ENCODE data around the gene ZXDA. TPM values are rescaled to one million over a fixed set of nuclear protein-coding genes. Genes with fewer than 3 reads are reported as not detected.

ZXDA gene
- polyA plus RNA-seq, 1 donor (not counting 4 experiments of a cell fraction or from before 2014, with no cell fraction given), result 1.2 TPM

DNA sequence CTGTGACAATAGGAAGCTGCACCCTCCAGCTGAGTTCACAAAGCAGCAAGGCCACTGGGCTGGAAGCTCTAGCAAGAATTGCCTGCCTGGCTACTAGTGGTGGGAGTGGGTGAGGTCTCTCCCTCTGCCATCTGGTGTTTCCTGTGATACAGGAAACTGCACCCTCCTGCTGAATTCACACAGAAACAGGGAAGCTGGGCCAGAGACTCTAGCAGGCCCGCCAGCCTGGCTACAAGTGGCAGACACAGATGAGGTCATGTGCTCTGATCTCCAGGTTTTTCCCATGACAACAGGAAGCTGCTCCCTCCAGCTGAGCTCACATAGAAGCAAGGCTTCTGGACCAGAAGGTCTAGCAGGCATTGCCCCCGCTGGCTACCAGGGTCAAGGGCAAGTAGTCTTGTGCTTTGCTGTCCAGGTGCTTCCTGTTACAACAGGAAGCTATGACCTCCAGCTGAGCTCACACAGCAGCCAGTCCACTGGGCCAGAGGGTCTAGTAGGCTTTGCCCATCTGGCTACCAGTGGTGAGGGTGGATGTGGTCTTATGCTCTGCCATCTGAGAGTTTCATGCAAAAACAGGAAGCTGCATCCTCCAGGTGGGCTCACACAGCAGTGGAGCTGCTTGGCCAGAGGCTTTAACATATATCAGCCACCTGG, 41.5 kb upstream of the ZXDA start:
- no peak for FAIRE-seq
- DNase-seq (ENCODE audit: low read depth, low spot score), result no peak
- dilution Hi-C loops (cut with MboI; ENCODE audit: extremely low pct_ligation_motif_present, low sequenced_read_pairs), result no loop called here

GRCh38 chrX:57933321-57933720, 23.1 kb upstream of the ZXDA start:
- dilution Hi-C loops (cut with MboI; ENCODE audit: extremely low pct_ligation_motif_present, low sequenced_read_pairs), result no loop called here
- Histone ChIP-seq H3K9me3 (ENCODE audit: control insufficient read depth, low read depth, low read length) (no peaks in the 10 kb centered on the region), H3K9ac (ENCODE audit: control insufficient read depth, extremely low read depth, insufficient read depth, low read length) (no peak overlapping the region), H3K4me1 (ENCODE audit: control insufficient read depth, extremely low read depth, insufficient read depth, low read length) (no peaks in the 10 kb centered on the region), H3K9me1 (ENCODE audit: control insufficient read depth, extremely low read depth, insufficient read depth, low read length) (no peaks in the 10 kb centered on the region), H3K79me2 (ENCODE audit: control insufficient read depth, insufficient read depth, low read length) (no peaks in the 10 kb centered on the region), H3K27ac (ENCODE audit: control insufficient read depth, insufficient read depth, low read length) (no peak overlapping the region), H4K20me1 (ENCODE audit: control insufficient read depth, extremely low read depth, insufficient read depth, low read length) (no peaks in the 10 kb centered on the region), H3K27me3 (ENCODE audit: control insufficient read depth, extremely low read depth, insufficient read depth, low read length) (no peaks in the 10 kb centered on the region), H3K4me2 (ENCODE audit: control insufficient read depth, extremely low read depth, insufficient read depth, low read depth, low read length) (no peak overlapping the region), H3K36me3 (ENCODE audit: control insufficient read depth in 2 of 2, extremely low read depth in 1 of 2, insufficient read depth in 2 of 2, low read length in 2 of 2) (no peaks in the 10 kb centered on the region), H3K4me3 (ENCODE audit: control insufficient read depth in 2 of 3, extremely low read depth in 1 of 3, insufficient read depth in 2 of 3, low read depth in 1 of 3, low read length in 3 of 3) (no peak overlapping the region), H2AFZ (ENCODE audit: control insufficient read depth, low read length) (no peak overlapping the region)
- TF ChIP-seq EZH2 (IDR thresholded peaks at IDR 0.05; ENCODE audit: low read length), result no peak
- TF ChIP-seq CTCF (optimal IDR thresholded peaks at IDR 0.05 in 1 of 3, IDR thresholded peaks at IDR 0.05 in 1 of 3, conservative IDR thresholded peaks at IDR 0.05 in 1 of 3; ENCODE audit: extremely low read depth in 1 of 3, insufficient read depth in 2 of 3, low read length in 3 of 3), result no peak
- DNase-seq (ENCODE audit: low read depth, low spot score) (no peak), FAIRE-seq (no peak)

More for the DNA sequence above, 41.5 kb upstream of the ZXDA start:
- TF ChIP-seq CTCF (optimal IDR thresholded peaks at IDR 0.05 in 1 of 3, IDR thresholded peaks at IDR 0.05 in 1 of 3, conservative IDR thresholded peaks at IDR 0.05 in 1 of 3; ENCODE audit: extremely low read depth in 1 of 3, insufficient read depth in 2 of 3, low read length in 3 of 3) (no peak), EZH2 (IDR thresholded peaks at IDR 0.05; ENCODE audit: low read length) (no peak)
- Histone ChIP-seq H3K9ac (ENCODE audit: control insufficient read depth, extremely low read depth, insufficient read depth, low read length) (no peak overlapping the region), H3K27ac (ENCODE audit: control insufficient read depth, insufficient read depth, low read length) (no peak overlapping the region), H3K4me2 (ENCODE audit: control insufficient read depth, extremely low read depth, insufficient read depth, low read depth, low read length) (no peak overlapping the region), H4K20me1 (ENCODE audit: control insufficient read depth, extremely low read depth, insufficient read depth, low read length) (no peaks in the 10 kb centered on the region), H3K9me1 (ENCODE audit: control insufficient read depth, extremely low read depth, insufficient read depth, low read length) (no peaks in the 10 kb centered on the region), H3K36me3 (ENCODE audit: control insufficient read depth in 2 of 2, extremely low read depth in 1 of 2, insufficient read depth in 2 of 2, low read length in 2 of 2) (no peaks in the 10 kb centered on the region), H3K9me3 (ENCODE audit: control insufficient read depth, low read depth, low read length) (peaks cover 5% of the 10 kb centered on the region), H3K79me2 (ENCODE audit: control insufficient read depth, insufficient read depth, low read length) (no peaks in the 10 kb centered on the region), H3K4me1 (ENCODE audit: control insufficient read depth, extremely low read depth, insufficient read depth, low read length) (no peaks in the 10 kb centered on the region), H3K27me3 (ENCODE audit: control insufficient read depth, extremely low read depth, insufficient read depth, low read length) (no peaks in the 10 kb centered on the region), H3K4me3 (ENCODE audit: control insufficient read depth in 2 of 3, extremely low read depth in 1 of 3, insufficient read depth in 2 of 3, low read depth in 1 of 3, low read length in 3 of 3) (no peak overlapping the region), H2AFZ (ENCODE audit: control insufficient read depth, low read length) (no peak overlapping the region)
